ENCODE data around the gene IFI27. TPM values are rescaled to one million over a fixed set of nuclear protein-coding genes. Genes with fewer than 3 reads are reported as not detected.

IFI27 gene
- total and polyA plus RNA-seq, 10 of the 15 experiments (the other 5 are each of a cell fraction or from before 2014, with no cell fraction given), result 1.1 to 45.5 (median 3.3) TPM

- TF ChIP-seq BCLAF1 (IDR thresholded peaks at IDR 0.05) (no peak), FOS (IDR thresholded peaks at IDR 0.05; ENCODE audit: borderline replicate concordance, extremely low read depth, insufficient read length) (no peak), ZNF384 (IDR thresholded peaks at IDR 0.05; ENCODE audit: borderline replicate concordance, low read depth, low read length) (no peak), NBN (IDR thresholded peaks at IDR 0.05) (no peak), CEBPZ (IDR thresholded peaks at IDR 0.05; ENCODE audit: low read depth, low read length) (no peak), STAT1 (conservative IDR thresholded peaks at IDR 0.05) (no peak), BRCA1 (IDR thresholded peaks at IDR 0.05; ENCODE audit: low read depth, low read length) (no peak), ZBTB33 (IDR thresholded peaks at IDR 0.05) (no peak), ZZZ3 (IDR thresholded peaks at IDR 0.05; ENCODE audit: control insufficient read depth, insufficient read length, low read depth) (no peak), JUNB (IDR thresholded peaks at IDR 0.05) (no peak), IRF3 (IDR thresholded peaks at IDR 0.05) (no peak), SIN3A (IDR thresholded peaks at IDR 0.05; ENCODE audit: low read depth, low read length) (no peak), BCL11A (IDR thresholded peaks at IDR 0.05; ENCODE audit: low read depth, low read length) (no peak)
Observed at GRCh38 chr14:94162466-94162865, 51.9 kb downstream of the IFI27 start (continued).
